Duodenal mucosa (tissue), 2 donors: ENCODE measurements around the gene EHD4.

Experiments used
- H3K27ac ChIP-seq: one replicate; pipeline ENCODE4 v1.7.0; 2013; ENCODE audit warnings: low read depth, low read length
- H3K27me3 ChIP-seq, 2 donors: one replicate each; pipeline ENCODE4 v1.7.0; 2013; ENCODE audit warnings: low read length in 2 of 2, control low read depth in 1 of 2; ENCODE audit not compliant: insufficient read depth in 2 of 2, control insufficient read depth in 1 of 2
- H3K36me3 ChIP-seq, 2 donors: one replicate each; pipeline ENCODE4 v1.7.0; 2013; ENCODE audit warnings: low read length in 2 of 2, control low read depth in 1 of 2; ENCODE audit not compliant: insufficient read depth in 2 of 2, control insufficient read depth in 1 of 2
- H3K4me1 ChIP-seq, 2 donors: one replicate each; pipeline ENCODE4 v1.7.0; 2013; ENCODE audit warnings: low read length in 2 of 2, control low read depth in 1 of 2; ENCODE audit not compliant: insufficient read depth in 2 of 2, control insufficient read depth in 1 of 2
- H3K4me3 ChIP-seq, 2 donors: one replicate each; pipeline ENCODE4 v1.7.0; 2013; ENCODE audit warnings: low read length in 2 of 2, low read depth in 1 of 2
- H3K9ac ChIP-seq, 2 donors: one replicate each; pipeline ENCODE4 v1.7.0; 2013; ENCODE audit warnings: low read length in 2 of 2, low read depth in 1 of 2
- H3K9me3 ChIP-seq, 2 donors: one replicate each; pipeline ENCODE4 v1.7.0; 2013; ENCODE audit warnings: low read length in 2 of 2, control low read depth in 1 of 2; ENCODE audit not compliant: control insufficient read depth in 1 of 2

The EHD4 gene

DNA sequence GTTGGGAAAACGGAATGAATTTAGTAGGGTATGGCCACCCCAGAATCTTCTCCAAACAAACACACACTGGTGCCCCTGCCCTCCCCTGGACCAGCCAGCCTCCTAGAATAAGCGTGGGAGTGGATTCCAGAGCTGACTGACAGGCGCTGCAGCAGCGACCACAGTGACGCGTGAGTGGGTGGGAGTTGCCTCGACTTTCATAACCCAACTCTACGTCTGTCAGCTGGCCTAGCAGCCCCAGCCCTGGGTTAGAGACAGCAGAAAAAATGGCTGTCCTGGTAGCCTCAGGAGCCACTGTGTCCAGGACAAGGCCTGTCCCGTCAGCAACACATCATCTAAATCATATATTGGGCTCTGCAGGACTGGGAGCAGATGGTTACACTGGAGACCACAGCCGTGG, 123.7 kb downstream of the EHD4 start:
- H3K27me3 ChIP-seq = peaks cover 0 to 3% of the 10 kb centered on the region in 2 donors
- no peak overlapping the region for H3K4me3 ChIP-seq
- H3K9ac ChIP-seq = no peak overlapping the region
- H3K4me1 ChIP-seq = no peaks in the 10 kb centered on the region
- no peaks in the 10 kb centered on the region for H3K9me3 ChIP-seq
- H3K27ac ChIP-seq = no peak overlapping the region
- peaks cover 6 to 40% of the 10 kb centered on the region in 2 donors for H3K36me3 ChIP-seq

DNA sequence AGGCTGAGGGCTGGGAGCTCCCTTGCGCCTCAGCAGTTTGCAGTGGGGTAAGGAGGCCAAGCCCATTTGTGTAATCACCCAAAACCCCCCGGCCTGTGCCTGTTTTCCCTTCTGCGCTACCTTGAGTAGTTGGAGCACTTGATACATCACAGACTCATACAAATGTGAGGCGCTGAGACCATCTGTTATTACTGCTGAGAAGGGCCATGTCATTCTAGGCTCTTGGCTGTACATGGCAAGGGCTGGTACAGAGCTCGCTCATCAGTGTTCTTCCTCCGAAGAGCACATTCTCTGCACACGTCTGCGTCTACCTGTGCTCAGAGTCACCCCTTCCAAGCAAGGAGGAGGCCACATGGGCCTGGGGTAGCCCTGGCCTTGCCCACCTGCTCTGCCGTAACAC, 124.4 kb downstream of the EHD4 start:
- H3K4me1 ChIP-seq = no peaks in the 10 kb centered on the region
- H3K4me3 ChIP-seq = no peak overlapping the region
- peaks cover 0 to 3% of the 10 kb centered on the region in 2 donors for H3K27me3 ChIP-seq
- H3K36me3 ChIP-seq = peaks cover 6 to 44% of the 10 kb centered on the region in 2 donors
- no peak overlapping the region for H3K27ac ChIP-seq
- no peak overlapping the region for H3K9ac ChIP-seq
- H3K9me3 ChIP-seq = no peaks in the 10 kb centered on the region

DNA sequence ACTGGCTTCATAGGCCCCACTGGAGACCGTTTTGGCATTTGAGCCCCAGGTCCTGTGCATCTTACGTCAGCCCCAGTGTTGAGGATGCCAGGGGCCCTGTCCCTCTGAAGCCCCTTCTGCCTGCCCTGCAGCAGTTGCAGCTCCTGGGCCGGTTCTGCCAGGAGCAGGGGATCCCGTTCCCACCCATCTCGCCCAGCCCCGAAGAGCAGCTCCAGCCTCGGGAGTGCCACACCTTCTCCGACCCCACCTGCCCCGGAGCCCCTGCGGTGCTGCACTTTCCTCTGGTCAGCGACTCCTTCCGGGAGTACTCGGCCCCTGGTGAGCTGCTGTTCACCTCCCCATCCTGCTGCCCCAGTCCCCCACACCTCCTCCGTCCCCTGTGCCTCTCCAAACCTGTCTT, 125.2 kb downstream of the EHD4 start:
- Histone ChIP-seq H3K27me3 (peaks cover 0 to 3% of the 10 kb centered on the region in 2 donors), H3K4me1 (no peaks in the 10 kb centered on the region), H3K36me3 (peaks cover 6 to 44% of the 10 kb centered on the region in 2 donors), H3K27ac (no peak overlapping the region), H3K4me3 (no peak overlapping the region), H3K9ac (no peak overlapping the region), H3K9me3 (no peaks in the 10 kb centered on the region)
